GM12872 (cell line): Measurements from ENCODE around the gene GRID2.

Experiments used
- CTCF ChIP-seq: IDR thresholded peaks from 3 replicates; pipeline ENCODE4 v1.5.1; 2011; ENCODE audit warnings: low read depth, mild to moderate bottlenecking, low read length, moderate library complexity; ENCODE audit not compliant: insufficient read depth

Gene GRID2

GRCh38 chr4:93053140-93053539 lies 749.4 kb downstream of the GRID2 start:
- TF ChIP-seq CTCF = no peak

- TF ChIP-seq CTCF = no peak
Measured at GRCh38 chr4:93061826-93062225, 758.1 kb downstream of the GRID2 start.

- no peak for TF ChIP-seq CTCF
Measured at GRCh38 chr4:93063325-93063724, 759.6 kb downstream of the GRID2 start.

GRCh38 chr4:93065790-93066189 lies 762.0 kb downstream of the GRID2 start:
- TF ChIP-seq CTCF = no peak

GRCh38 chr4:93066749-93067148 lies 763.0 kb downstream of the GRID2 start:
- TF ChIP-seq CTCF = no peak

- TF ChIP-seq CTCF = no peak
Measured at GRCh38 chr4:93072292-93072691, 768.5 kb downstream of the GRID2 start.

- no peak for TF ChIP-seq CTCF
Measured at GRCh38 chr4:93080316-93080715, 776.5 kb downstream of the GRID2 start.
